Anterior cingulate cortex (tissue), 58 donors: ENCODE measurements around the gene P2RY14.

Experiments
- DNase-seq, 58 donors: peaks; one replicate each; lab custom pipeline; 2025; lab: John Stamatoyannopoulos, UW

Gene P2RY14

GRCh38 chr3:151303751-151304150 lies 25.4 kb upstream of the P2RY14 start:
- DNase-seq: no peak

- no peak for DNase-seq
Measured at GRCh38 chr3:151301787-151302186, 23.4 kb upstream of the P2RY14 start.

GRCh38 chr3:151300539-151300938 lies 22.2 kb upstream of the P2RY14 start:
- no peak for DNase-seq

GRCh38 chr3:151299006-151299405 lies 20.7 kb upstream of the P2RY14 start:
- DNase-seq: no peak

- no peak for DNase-seq
Measured at GRCh38 chr3:151297429-151297828, 19.1 kb upstream of the P2RY14 start.

- no peak for DNase-seq
Measured at GRCh38 chr3:151296226-151296625, 17.9 kb upstream of the P2RY14 start.

- no peak for DNase-seq
Measured at GRCh38 chr3:151293127-151293526, 14.8 kb upstream of the P2RY14 start.

GRCh38 chr3:151290673-151291072 lies 12.3 kb upstream of the P2RY14 start:
- no peak for DNase-seq

GRCh38 chr3:151289445-151289844 lies 11.1 kb upstream of the P2RY14 start:
- DNase-seq: no peak

- no peak for DNase-seq
Measured at GRCh38 chr3:151285940-151286339, 7.6 kb upstream of the P2RY14 start.

- DNase-seq: no peak
Measured at GRCh38 chr3:151283907-151284461, 5.6 kb upstream of the P2RY14 start.

- DNase-seq: no peak
Measured at GRCh38 chr3:151283387-151283786, 5.0 kb upstream of the P2RY14 start.

- peak in 2 of 58 donors; percentile 11 to 46 for DNase-seq
Measured at GRCh38 chr3:151282921-151283320, 4.6 kb upstream of the P2RY14 start.

GRCh38 chr3:151281671-151282324 lies 3.5 kb upstream of the P2RY14 start:
- no peak for DNase-seq

GRCh38 chr3:151276687-151277042 lies 1.7 kb downstream of the P2RY14 start:
- DNase-seq: no peak

- no peak for DNase-seq
Measured at GRCh38 chr3:151276038-151276686, 2.2 kb downstream of the P2RY14 start.

- DNase-seq: no peak
Measured at GRCh38 chr3:151275091-151275490, 3.3 kb downstream of the P2RY14 start.

GRCh38 chr3:151269631-151270030 lies 8.7 kb downstream of the P2RY14 start:
- no peak for DNase-seq

- no peak for DNase-seq
Measured at GRCh38 chr3:151268267-151269235, 9.8 kb downstream of the P2RY14 start.

GRCh38 chr3:151267066-151267465 lies 11.3 kb downstream of the P2RY14 start:
- no peak for DNase-seq

- DNase-seq: peak in 5 of 58 donors; percentile 3 to 31 (median 17)
Measured at GRCh38 chr3:151265866-151266265, 12.5 kb downstream of the P2RY14 start.
